Esophagus muscularis mucosa (tissue), 4 donors: ENCODE data around the gene GLT8D2. TPM values are rescaled to one million over a fixed set of nuclear protein-coding genes. Genes with fewer than 3 reads are reported as not detected.
A peak's percentile ranks its signal among the peaks of the same experiment; 100 is the strongest.

Experiments
- DNase-seq: peaks from one replicate; pipeline ENCODE4 v3.0.0-alpha.2; 2017; ENCODE audit errors: extremely low spot score
- H3K27ac ChIP-seq, 4 donors: fragments of 200-600 bp; sonication (generic); replicated peaks in 1 of 4; 1 replicate in 3 of 4; 2 replicates in 1 of 4; pipeline ENCODE4 v1.5.1; 2016 to 2019; ENCODE audit warnings: mild to moderate bottlenecking in 1 of 4
- H3K27me3 ChIP-seq, 4 donors: fragments of 200-600 bp; sonication (generic); one replicate each; pipeline versions ENCODE4 v1.5.1 to v1.6.0; 2016 to 2019
- H3K36me3 ChIP-seq, 4 donors: fragments of 200-600 bp; sonication (generic); one replicate each; pipeline ENCODE4 v1.5.1; 2016 to 2019
- H3K4me1 ChIP-seq, 4 donors: fragments of 200-600 bp; sonication (generic); one replicate each; pipeline ENCODE4 v1.5.1; 2016 to 2019
- H3K4me3 ChIP-seq, 4 donors: fragments of 200-600 bp; sonication (generic); 1 replicate in 2 of 4; 2 replicates in 2 of 4; pipeline ENCODE4 v1.5.1; 2016 to 2019; ENCODE audit warnings: mild to moderate bottlenecking in 4 of 4, moderate library complexity in 1 of 4
- H3K9me3 ChIP-seq, 4 donors: fragments of 200-600 bp; sonication (generic); 1 replicate in 3 of 4; 2 replicates in 1 of 4; pipeline ENCODE4 v1.5.1; 2016 to 2019
- CTCF ChIP-seq, 3 experiments: fragments of 200-600 bp in 2 of 3; fragments of 450-650 bp in 1 of 3; sonication (generic) in 2 of 3; IDR thresholded peaks; one replicate each; pipeline ENCODE4 v1.5.1; 2017 to 2019; ENCODE audit warnings: antibody characterized with exemption in 3 of 3, mild to moderate bottlenecking in 2 of 3, moderate library complexity in 1 of 3
- EP300 ChIP-seq: sonication (generic); formaldehyde crosslinking; IDR thresholded peaks from one replicate; pipeline ENCODE4 v1.6.1; 2017; ENCODE audit warnings: antibody characterized with exemption
- POLR2A ChIP-seq: fragments of 450-650 bp; IDR thresholded peaks from one replicate; pipeline ENCODE4 v1.6.1; 2017; ENCODE audit warnings: antibody characterized with exemption, moderate library complexity, mild to moderate bottlenecking, low read depth
- POLR2AphosphoS5 ChIP-seq, 2 donors: sonication (generic); formaldehyde crosslinking; IDR thresholded peaks; one replicate each; pipeline ENCODE4 v1.6.1; 2017; ENCODE audit warnings: antibody characterized with exemption in 2 of 2
- WGBS: methylation state at CpG from one replicate; pipeline ENCODE4 v1.1.5; 2018; 5-methylcytosine and 5-hydroxymethylcytosine counted together
- intact Hi-C: fragments of 100-400 bp; cut with DNase I; formaldehyde crosslinking; loops from one replicate; pipeline ENCODE4 v1.15.1; 2023
- total RNA-seq, 4 donors: library from RNA; depleted of rRNA; stranded (reverse); fragments of >200 nt; gene quantifications; one replicate each; pipeline versions ENCODE4 v1.1.0 to v1.2.1, GENCODE V29; 2016

GLT8D2 gene
- 10 to 100 TPM in 3 of 4 donors, 1 to 10 TPM in 1; 7.1 to 13.6 (median 11.0) TPM for total RNA-seq

- Histone ChIP-seq H3K9me3 (no peaks in the 10 kb centered on the region), H3K27ac (peak within 1 kb of the TSS; percentile 64 to 84 (median 75)), H3K27me3 (no peaks in the 10 kb centered on the region), H3K4me3 (peak within 1 kb of the TSS; percentile 50 to 72 (median 56)), H3K36me3 (no peaks in the 10 kb centered on the region), H3K4me1 (peaks cover 30 to 58% (median 51%) of the 10 kb centered on the region in 4 donors)
- under 1% methylated on average over 24 of the region's 24 CpGs for WGBS
- TF ChIP-seq POLR2AphosphoS5 (IDR thresholded peaks at IDR 0.05) (peak; percentile 18 to 28), POLR2A (no peak)
- intact Hi-C loops: no loop called here
- DNase-seq: no peak
Measured at GRCh38 chr12:104049903-104050356, at the start of gene GLT8D2. Gene GLT8D2 (minus strand): TSS chr12:104050187. CDS start chr12:104019648, 30,539 bp downstream.

- DNase-seq: no peak
- H3K27ac ChIP-seq: no peak overlapping the region
- no peaks in the 10 kb centered on the region for H3K9me3 ChIP-seq
- no peak overlapping the region for H3K4me3 ChIP-seq
- intact Hi-C loops: no loop called here
- H3K27me3 ChIP-seq: no peaks in the 10 kb centered on the region
- no peaks in the 10 kb centered on the region for H3K4me1 ChIP-seq
- H3K36me3 ChIP-seq: peaks cover 53 to 100% (median 77%) of the 10 kb centered on the region in 4 donors
- TF ChIP-seq POLR2AphosphoS5 (IDR thresholded peaks at IDR 0.05): no peak
- TF ChIP-seq EP300: no peak
- no peak for TF ChIP-seq POLR2A
- no peak for TF ChIP-seq CTCF (IDR thresholded peaks at IDR 0.05)
- WGBS: 88% methylated on average over 2 of the region's 2 CpGs
Measured at GRCh38 chr12:104097954-104098353, 48.0 kb upstream of the GLT8D2 start.

- no peak overlapping the region for H3K4me3 ChIP-seq
- no peak for DNase-seq
- no peaks in the 10 kb centered on the region for H3K27me3 ChIP-seq
- H3K9me3 ChIP-seq: no peaks in the 10 kb centered on the region
- H3K36me3 ChIP-seq: peaks cover 42 to 96% (median 73%) of the 10 kb centered on the region in 4 donors
- intact Hi-C loops: no loop called here
- no peaks in the 10 kb centered on the region for H3K4me1 ChIP-seq
- TF ChIP-seq POLR2AphosphoS5 (IDR thresholded peaks at IDR 0.05) (no peak), CTCF (IDR thresholded peaks at IDR 0.05) (no peak), EP300 (no peak), POLR2A (no peak)
- WGBS: 90% methylated on average over 1 of the region's 1 CpG
- no peak overlapping the region for H3K27ac ChIP-seq
Measured at GRCh38 chr12:104095289-104095688, 45.3 kb upstream of the GLT8D2 start.

GRCh38 chr12:104094284-104094683, 44.3 kb upstream of the GLT8D2 start:
- no peaks in the 10 kb centered on the region for H3K27me3 ChIP-seq
- peaks cover 41 to 96% (median 74%) of the 10 kb centered on the region in 4 donors for H3K36me3 ChIP-seq
- H3K27ac ChIP-seq: no peak overlapping the region
- DNase-seq: no peak
- intact Hi-C loops: no loop called here
- H3K4me1 ChIP-seq: no peaks in the 10 kb centered on the region
- TF ChIP-seq CTCF (IDR thresholded peaks at IDR 0.05): no peak
- TF ChIP-seq EP300: no peak
- no peak for TF ChIP-seq POLR2AphosphoS5 (IDR thresholded peaks at IDR 0.05)
- no peak for TF ChIP-seq POLR2A
- WGBS: 87% methylated on average over 3 of the region's 3 CpGs
- H3K4me3 ChIP-seq: no peak overlapping the region
- H3K9me3 ChIP-seq: no peaks in the 10 kb centered on the region

- intact Hi-C loops: no loop called here
- DNase-seq: no peak
- Histone ChIP-seq H3K9me3 (no peaks in the 10 kb centered on the region), H3K27ac (no peak overlapping the region), H3K4me1 (no peaks in the 10 kb centered on the region), H3K27me3 (no peaks in the 10 kb centered on the region), H3K4me3 (no peak overlapping the region), H3K36me3 (peaks cover 51 to 96% (median 81%) of the 10 kb centered on the region in 4 donors)
- WGBS: 95% methylated on average over 4 of the region's 4 CpGs
- TF ChIP-seq CTCF (IDR thresholded peaks at IDR 0.05): no peak
- TF ChIP-seq POLR2A: no peak
- TF ChIP-seq POLR2AphosphoS5 (IDR thresholded peaks at IDR 0.05): no peak
- no peak for TF ChIP-seq EP300
Measured at GRCh38 chr12:104091136-104091535, 41.1 kb upstream of the GLT8D2 start.
